Fibroblast of mammary gland (primary cell): ENCODE data around the gene ANKMY2.
A peak's percentile ranks its signal among the peaks of the same experiment; 100 is the strongest.
"Not testable (repeated sequence)": the region's sequence is repeated elsewhere in the genome, so short reads cannot be mapped to it uniquely, and the experiment has no call there.

Source experiments
- DNase-seq: peaks from one replicate; pipeline ENCODE4 v3.0.0-alpha.2; 2010; ENCODE audit warnings: low read depth
- H3K4me3 ChIP-seq: 2 replicates; pipeline ENCODE4 v1.5.1; 2011; ENCODE audit warnings: low read depth, mild to moderate bottlenecking, low read length, moderate library complexity; ENCODE audit not compliant: control insufficient read depth
- CTCF ChIP-seq: conservative IDR thresholded peaks from 2 replicates; pipeline ENCODE4 v1.5.1; 2011; ENCODE audit warnings: low read depth, low read length, inconsistent platforms; ENCODE audit not compliant: control insufficient read depth, insufficient read depth

ANKMY2 gene

GRCh38 chr7:16684935-16685334 lies 39.4 kb upstream of the ANKMY2 start:
- no peak for DNase-seq
- no peak overlapping the region for H3K4me3 ChIP-seq
- no peak for TF ChIP-seq CTCF

- not testable (repeated sequence) for DNase-seq, H3K4me3 ChIP-seq
Measured at GRCh38 chr7:16678645-16679566, 33.4 kb upstream of the ANKMY2 start.

GRCh38 chr7:16677978-16678494 lies 32.5 kb upstream of the ANKMY2 start:
- DNase-seq, result no peak
- no peak for TF ChIP-seq CTCF
- no peak overlapping the region for H3K4me3 ChIP-seq

DNA sequence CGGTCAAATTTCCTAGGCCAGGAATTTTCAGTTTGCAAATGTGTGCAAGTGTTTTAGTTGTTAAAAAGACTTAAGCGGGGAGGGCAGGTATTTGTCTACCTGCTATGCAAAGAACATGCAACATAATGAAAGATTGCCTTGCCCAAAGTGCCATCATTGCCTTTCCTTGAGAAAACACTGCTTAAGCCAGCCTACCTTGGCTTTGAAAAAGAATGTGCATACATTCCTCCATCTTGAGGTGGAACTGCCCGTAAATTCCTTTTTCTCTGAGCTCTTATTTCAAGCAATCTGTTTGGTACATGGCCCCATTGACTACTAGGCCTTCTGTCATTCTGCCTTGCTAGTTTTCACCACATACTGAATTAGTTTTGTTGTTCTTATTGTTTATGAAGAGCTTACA lies 29.7 kb upstream of the ANKMY2 start:
- no peak for DNase-seq
- no peak for TF ChIP-seq CTCF
- no peak overlapping the region for H3K4me3 ChIP-seq

DNA sequence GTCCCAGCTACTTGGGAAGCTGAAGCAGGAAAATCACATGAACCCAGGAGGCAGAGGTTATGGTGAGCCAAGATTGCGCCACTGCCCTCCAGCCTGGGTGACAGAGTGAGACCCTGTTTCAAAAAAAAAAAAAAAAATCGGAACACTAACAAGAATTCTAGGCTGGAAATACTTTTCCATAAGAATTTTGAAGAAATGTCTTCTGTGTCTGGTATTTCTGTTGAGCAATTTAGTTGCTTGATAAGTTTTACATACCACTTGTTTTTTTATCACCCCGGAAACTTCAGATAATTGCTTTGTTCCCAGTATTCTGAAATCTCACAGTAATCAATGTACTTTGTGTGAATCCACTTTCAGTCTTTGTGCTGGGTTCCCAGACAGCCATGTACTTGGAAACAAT lies 26.3 kb upstream of the ANKMY2 start:
- TF ChIP-seq CTCF, result no peak
- H3K4me3 ChIP-seq, result no peak overlapping the region
- no peak for DNase-seq

GRCh38 chr7:16670731-16671344 lies 25.3 kb upstream of the ANKMY2 start:
- DNase-seq, result no peak
- H3K4me3 ChIP-seq, result no peak overlapping the region
- TF ChIP-seq CTCF, result no peak

GRCh38 chr7:16670021-16670420 lies 24.5 kb upstream of the ANKMY2 start:
- DNase-seq, result peak; percentile 77
- H3K4me3 ChIP-seq, result no peak overlapping the region
- no peak for TF ChIP-seq CTCF
